Lung microvascular endothelial cell (primary cell): ENCODE measurements around the gene VSTM5. TPM values are rescaled to one million over a fixed set of nuclear protein-coding genes. Genes with fewer than 3 reads are reported as not detected.
A peak's percentile ranks its signal among the peaks of the same experiment; 100 is the strongest.
"Not testable (repeated sequence)": the region's sequence is repeated elsewhere in the genome, so short reads cannot be mapped to it uniquely, and the experiment has no call there.

ENCODE experiments used
- DNase-seq, 2 donors: peaks; one replicate each; pipeline versions ENCODE4 v3.0.0 to v3.0.0-alpha.2; 2010; ENCODE audit warnings: low read depth in 2 of 2
- total RNA-seq: library from RNA; depleted of rRNA; stranded (reverse); fragments of >200 nt; gene quantifications from 2 replicates; pipeline ENCODE4 v1.2.1, GENCODE V29; 2014

Gene VSTM5, protein sequence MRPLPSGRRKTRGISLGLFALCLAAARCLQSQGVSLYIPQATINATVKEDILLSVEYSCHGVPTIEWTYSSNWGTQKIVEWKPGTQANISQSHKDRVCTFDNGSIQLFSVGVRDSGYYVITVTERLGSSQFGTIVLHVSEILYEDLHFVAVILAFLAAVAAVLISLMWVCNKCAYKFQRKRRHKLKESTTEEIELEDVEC
- total RNA-seq = not detected in 2 replicates

DNA sequence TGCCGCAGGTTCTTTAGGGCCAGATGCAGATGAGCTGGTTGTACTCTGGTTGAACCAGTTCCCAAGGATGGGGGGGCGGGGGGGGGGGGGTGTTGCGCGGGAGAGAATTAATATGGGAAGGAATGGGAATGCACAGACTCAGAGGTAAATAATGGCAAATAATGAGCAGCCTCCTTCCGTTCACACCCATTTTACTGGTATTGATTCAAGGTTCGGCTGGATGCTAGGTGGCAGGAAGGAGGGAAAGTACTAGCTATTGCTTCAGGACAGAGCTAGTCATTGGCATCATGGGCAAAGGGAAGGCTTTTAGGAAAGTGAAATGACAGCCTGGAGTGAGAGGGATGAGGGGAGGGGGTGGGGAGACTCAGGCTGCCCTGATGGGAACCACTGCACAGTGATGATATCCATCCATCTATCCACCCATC is at the start of gene VSTM5:
Gene VSTM5, minus strand, starts transcription at position 25 of the 425 bp plus-strand sequence. CDS start 116 bp downstream, outside the sequence.
- no peak for DNase-seq

DNA sequence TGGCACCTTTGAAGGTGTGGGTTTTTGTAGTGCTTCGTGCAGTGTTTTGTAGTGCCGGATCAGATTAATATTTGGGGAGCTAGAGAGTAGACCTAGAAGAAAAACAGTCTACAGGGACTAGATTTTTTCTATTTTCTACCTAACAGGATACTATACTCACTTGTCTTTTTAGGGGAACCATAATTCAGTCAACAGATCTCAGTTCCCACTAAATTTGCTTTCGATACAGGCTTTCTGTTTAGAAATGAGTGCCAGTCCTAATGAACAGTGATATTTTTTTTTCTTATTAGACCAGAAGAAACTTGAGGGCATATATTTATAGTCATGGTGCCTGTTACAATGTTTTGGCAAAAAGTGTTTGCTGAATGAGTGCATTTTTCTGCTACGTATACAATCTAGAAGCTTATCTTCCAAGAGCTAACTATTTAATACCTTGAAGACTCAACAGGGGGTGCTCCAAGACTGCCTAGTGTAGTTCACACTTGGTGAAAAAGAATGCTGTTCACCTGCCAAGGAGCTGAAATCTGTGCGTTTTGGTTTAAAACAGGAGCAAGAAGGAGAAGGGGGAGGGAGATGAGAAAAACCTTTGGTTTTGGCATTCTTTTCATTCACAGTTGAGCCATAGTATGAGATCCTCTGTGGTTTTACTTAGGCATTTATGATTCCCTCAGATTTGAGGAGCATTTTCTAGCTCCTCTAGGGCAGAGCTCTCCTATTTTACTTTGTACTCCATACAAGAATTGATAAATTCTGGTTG is 44.9 kb upstream of the VSTM5 start:
- DNase-seq = peak; percentile 33 to 54

DNA sequence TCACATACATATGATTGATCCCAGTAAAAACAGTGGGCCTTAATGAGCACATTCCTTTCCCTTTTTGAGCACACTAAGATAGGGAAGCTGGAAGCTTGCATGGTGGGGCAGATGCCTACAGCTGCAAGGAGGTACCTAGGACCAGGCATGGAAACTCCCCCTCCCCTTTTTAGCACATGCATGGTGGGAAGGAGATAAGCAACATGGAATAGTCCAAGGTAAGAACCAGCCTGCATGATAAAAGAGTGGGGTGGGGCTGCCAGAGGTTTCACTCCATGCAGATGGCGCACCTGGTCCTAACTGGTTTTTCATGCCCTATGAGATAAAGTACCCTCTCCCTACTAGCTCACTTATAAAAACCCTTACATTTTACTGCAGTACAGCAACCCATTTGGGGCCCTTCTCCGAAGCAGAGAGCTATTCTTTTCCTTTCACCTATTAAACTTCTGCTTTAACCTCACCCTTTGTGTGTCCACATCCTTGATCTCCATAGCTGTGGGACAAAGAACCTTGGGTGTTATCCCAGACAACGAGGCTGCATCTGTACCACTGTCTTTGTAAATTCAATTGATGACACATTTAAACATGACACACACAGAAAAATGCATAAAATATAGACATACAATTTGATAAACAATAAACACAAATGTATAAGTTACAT is 40.1 kb upstream of the VSTM5 start:
- no peak for DNase-seq

DNA sequence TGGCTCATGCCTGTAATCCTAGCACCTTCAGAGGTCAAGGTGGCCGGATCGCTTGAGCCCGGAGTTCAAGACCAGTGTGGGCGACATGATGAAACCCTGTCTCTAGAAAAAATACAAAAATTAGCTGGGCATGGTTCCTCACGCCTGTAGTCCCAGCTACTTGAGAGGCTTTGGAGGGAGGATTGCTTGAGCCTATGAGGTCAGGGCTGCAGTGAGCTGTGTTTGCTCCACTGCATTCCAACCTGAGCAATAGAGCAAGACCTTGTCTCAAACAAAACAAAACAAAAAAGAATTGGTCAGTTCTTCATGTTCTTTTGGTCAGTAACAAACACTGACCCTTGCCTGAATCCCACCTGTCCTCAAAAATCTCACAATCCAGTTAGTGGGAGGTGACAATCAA is 36.7 kb upstream of the VSTM5 start:
- DNase-seq = no peak

DNA sequence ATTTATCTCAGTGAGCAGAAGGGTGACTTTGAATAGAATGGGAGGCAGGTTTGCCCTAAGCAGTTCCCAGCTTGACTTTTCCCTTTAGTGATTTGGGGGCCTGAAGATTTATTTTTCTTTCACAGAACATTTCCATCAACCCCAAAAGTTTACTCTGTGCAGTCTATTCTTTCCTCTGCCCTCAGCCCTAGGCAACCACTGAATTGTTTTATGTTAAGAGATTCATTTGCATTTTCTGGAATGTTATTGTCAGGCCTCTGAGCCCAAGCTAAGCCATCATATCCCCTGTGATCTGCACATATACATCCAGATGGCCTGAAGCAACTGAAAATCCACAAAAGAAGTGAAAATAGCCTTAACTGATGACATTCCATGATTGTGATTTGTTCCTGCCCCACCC is 28.7 kb upstream of the VSTM5 start:
- not testable (repeated sequence) for DNase-seq

DNA sequence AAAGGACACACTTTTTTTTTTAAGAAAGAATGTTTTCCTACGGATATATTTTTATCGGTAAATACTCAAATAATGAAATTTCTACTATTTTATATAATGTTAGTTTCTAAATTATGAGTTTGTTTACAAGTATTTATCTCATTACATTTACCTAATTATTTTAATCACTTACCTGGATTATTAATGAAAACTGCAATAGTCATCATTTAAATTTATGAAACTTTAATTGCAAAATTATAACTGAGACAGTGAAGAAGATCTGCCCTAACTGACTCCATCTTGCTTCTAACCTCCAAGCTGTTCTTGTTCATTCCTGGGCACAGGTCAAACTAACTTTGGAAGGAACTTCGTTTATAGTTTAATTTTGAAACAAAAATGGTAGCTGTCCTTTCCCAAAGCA is 25.2 kb upstream of the VSTM5 start:
- no peak for DNase-seq

DNA sequence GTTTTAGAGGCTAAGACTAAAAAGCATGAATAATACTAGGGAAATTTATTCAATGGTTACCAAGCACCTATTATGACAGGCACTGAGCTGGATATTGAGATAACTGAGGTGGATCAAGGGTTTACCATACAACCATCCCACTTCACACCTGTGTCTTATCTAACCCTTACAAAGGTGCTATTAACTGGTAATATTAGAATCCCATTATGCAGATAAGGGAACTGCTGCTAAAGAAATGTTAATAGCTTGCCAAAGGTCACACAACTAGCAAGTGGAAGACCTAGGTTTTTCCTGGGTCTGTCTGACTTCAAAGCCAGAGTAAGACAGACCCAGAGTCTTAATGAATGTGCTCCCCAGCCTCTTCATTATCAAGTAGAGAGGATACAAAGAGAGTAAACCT is 21.1 kb upstream of the VSTM5 start:
- DNase-seq = no peak

DNA sequence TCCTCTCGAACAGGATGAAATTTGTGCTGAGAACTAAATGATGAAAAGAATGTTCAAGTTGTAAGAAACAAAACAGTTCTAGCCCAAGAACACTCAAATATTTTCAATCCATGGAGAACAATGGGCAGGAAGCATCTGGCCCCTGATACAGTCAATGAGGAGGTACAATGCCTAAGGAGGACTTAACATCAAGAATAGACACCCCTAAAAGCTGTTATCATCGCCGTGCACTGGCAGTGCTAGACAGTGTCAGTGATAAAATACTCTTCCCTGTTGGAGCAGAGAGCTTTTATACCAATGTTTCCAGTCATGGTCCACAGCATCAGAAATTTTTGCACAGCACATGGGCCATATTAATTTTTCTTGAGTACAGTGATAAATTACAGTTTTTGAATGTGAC is 20.2 kb upstream of the VSTM5 start:
- no peak for DNase-seq

DNA sequence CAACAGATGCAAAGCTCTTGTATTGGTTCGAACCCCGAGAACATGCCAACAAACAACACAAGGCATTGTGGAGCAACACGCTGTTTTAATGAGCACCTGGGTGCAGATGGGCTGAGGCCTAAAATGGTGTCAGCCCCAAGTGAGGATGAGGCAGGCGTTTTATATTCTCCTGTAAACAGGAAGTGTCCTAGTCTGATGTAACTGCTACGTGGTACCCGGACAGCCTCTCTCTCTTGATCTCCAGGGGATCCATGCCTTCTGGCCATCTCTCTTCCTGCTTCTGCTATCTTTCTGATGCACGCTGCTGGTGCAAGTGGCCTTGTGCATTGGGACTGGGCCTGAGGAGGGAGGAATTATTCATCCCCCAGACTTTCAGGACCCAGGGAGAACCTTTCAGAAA is 19.4 kb upstream of the VSTM5 start:
- DNase-seq = no peak

DNA sequence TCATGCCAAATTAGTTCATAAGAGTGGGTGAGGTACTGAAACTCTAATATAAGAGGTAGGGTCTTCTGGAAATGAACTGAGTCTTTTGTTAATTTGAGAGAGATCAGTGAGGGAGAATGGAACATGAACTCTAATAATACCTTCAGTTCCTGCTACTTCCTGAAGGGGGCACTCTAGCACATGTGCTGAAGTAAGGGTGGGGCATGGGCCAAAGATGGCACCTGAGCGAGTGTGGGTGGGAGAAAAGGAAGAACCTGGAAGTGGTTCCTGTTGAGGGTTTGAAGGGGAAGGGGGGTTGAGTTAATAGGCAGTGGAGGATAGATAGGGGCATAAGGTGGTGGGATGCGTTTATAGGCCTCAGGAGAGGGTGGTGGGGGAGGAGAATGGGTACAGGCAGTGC is 18.0 kb upstream of the VSTM5 start:
- DNase-seq = not testable (repeated sequence)

DNA sequence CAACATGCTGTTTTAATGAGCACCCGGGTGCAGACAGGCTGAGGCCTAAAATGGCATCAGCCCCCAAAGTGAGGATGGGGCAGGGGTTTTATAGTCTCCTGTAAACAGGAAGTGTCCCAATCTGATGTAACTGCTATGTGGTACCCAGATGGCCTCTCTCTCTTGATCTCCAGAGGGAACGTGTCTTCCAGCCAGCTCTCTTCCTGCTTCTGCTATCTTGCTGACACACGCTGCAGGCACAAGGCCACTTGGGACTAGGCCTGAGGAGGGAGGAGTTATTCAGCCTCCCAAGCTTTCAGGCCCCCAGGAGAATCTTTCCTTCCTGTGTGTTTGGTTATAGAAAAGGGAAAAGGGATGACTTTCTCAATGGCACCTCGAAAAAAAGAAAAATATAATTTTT is 11.4 kb upstream of the VSTM5 start:
- DNase-seq = no peak

DNA sequence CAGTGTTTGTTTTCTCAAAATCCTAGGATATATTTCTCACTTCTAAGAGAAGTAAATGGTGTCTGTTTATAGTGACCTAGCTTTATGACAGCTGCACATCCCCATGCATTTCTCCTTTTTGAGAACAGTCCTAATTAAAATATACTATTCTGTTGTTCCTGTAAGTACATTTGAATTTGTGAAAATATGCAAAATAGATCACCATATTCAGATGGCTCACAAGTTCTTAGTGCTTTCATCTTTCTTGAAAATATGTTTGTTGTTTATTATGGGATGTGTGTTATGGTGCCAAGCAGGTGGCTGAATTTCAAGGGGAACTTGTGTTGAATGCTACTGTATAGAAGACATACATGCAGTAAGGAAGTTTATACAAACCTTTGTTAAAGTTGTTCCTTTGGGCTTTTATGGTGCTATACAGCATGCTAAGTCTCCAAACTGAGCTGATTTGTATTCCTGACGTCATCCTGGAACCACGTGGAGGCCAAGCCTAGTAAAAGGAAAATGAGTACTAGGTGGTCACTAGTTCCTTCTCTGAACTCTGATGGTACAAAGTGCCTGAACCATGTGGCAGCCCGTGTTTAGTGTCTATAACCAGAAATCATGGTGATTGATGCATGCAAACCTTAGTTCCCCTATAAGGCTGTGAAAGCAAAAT is 7.8 kb upstream of the VSTM5 start:
- DNase-seq = no peak

DNA sequence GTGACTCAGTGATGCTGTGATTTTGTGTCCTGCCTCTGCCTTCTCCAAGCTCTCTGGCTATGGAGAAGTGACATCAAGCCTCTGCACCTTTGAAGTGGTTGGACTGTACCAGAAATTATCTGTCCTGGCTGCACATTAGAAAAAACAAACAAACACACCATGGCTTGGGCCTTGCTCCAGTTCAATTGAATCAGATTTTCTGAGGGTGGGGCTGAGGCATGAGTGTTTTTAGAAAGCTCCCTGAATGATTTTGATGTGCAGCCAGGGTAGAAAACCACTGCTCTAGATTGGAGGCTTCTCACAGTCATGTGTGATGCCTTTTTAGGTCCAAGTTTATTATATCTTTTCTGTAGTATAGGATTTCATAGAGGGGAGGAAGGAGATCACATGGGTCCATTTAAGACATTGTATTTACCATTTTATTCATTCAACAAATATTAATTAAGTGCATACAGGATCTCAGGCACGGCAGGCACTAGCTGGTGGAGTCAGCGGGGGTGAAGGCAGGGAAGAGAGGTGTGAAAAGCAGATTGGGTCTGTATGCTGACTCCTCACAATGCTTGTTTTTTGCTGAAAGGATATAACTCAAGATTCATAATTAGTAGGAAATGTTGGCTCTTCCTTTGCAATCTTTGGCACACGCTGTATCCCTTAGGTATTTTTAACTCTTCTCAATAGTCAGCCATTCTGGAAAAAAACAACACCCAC is 7.1 kb upstream of the VSTM5 start:
- DNase-seq = no peak

DNA sequence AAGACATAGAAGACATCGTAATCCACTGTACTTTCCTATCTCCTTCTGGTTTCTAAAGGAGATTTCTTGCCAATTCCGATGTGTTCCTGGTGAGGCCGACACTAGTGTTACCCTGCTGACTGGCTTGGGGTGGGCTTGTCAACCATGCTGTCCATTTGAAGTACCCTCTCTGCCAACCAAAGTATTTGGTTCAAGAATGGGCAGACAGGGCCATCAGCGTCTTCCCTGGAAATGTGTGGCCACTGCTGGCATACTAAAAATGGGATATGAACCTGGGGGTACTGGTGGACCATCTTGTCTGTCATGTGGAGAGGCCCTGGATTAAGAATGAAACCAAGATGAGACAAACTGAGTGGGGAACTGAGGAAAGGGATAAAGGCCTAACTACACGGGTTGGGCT is 1.8 kb upstream of the VSTM5 start:
- no peak for DNase-seq

DNA sequence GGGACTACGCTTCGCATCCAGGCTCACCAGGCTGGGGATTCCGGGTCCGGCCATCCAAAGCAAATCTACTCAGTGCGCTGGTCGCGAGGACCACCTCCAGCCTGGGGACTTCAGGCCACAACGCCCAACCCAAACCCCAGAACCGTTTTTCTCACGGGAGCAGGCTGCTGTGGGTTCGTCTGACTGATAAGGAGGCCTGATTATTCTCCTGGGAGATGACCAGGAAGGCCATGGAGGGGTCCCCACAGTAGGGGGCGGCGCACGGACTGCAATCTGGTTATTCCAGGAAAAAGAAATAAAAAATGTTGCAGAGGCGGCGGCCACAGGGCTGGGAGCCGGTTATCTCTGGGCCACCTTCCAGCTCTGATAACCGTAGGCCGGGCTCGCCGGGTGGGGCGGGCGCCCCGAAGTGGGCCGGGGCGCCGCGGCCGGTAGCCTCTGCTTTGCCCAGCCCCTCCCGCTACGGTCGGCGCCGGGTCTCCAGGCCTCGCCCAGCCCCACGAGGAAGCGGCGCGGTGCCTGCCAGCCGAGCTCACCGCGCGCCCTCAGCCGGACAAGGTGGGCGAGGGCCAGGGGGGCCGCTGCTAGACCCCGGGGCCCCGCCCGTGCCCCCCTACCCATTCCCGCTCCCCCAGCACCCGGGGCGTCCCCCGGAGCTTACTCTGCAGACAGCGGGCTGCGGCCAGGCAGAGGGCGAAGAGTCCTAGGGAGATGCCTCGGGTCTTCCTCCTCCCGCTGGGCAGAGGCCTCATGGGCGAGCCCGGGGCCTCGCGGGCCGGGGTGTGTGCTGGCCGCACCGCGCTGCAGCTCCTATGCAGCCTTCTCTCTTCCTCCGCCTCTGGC is 446 bp downstream of the VSTM5 start:
- peak in 1 of 2 donors; percentile 11 for DNase-seq

DNA sequence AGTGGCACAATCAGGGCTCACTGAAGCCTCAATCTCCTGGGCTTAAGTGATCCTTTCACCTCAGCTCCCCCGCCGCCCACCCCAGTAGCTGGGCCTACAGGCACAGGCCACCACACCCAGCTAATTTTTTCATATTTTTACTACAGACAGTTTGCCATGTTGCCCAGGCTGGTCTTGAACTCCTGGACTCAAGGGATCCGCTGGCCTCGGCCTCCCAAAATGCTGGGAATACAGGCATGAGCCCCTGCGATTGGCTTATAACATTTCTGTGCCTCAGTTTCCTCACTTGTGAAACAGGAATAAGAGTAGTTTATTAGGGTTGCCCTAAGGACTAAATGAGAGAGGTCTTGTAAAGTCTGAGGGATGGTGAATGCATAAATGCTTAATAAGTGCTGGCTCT is 1.2 kb downstream of the VSTM5 start:
- DNase-seq = no peak

DNA sequence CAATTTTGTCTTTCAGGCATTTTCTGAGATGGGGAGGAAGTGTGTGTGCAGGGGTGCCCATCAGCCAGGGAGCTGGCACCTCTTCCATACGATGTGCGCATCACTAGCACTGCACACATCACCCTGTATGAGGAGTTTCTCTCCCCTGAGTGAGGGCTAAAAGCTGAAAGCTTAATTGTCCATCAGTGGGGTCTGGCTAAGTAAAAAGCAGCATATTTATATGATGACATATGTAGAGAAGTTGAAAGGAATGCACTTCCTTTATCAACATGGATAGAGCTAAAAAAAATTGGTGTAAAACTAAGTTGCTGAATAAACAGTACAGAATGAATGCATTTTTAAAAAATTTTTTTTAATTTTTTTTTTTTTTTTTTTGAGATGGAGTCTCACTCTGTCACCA is 4.0 kb downstream of the VSTM5 start:
- no peak for DNase-seq

DNA sequence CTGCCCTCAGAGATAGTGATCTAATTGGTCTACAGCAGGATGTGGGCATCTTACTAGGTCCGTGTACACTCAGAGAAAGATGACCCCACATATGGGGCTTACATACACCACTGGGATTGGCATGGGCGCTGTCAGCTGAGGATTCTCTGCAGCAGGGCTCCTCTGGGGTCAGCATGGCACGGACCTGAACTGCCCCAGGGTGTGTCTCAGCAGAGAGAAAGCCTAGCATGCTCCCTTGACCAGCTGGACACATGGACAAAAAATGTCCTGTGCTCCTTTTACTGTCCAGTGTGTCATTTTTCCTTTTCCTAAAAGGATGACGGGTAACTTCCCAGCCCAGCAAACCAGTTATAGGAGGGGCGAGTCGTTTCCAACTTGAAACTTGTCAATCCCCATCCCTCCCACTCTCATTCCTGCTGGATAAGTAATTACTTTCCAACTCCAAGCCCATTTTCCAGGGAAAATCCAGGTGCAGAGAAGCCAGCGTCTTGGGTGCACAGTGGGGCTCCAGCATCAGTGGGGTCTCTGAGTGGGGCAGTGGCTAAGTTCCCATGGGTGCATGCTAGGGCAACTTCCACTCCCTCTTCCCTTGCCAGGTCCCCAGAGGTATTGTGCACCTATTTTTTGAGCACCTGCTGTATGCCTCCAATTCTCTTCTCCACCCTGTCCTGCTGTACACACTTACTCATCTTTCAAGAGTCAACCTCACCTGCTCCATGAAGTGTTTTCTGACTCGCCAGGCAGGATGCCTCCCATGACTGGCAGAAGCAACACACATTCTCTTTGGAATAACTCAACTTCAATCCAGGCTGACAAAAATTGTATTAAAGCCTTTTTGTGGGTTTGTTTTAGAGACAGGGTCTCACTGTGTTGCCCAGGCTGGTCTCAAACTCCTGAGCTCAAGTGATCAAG is 5.0 kb downstream of the VSTM5 start:
- no peak for DNase-seq

DNA sequence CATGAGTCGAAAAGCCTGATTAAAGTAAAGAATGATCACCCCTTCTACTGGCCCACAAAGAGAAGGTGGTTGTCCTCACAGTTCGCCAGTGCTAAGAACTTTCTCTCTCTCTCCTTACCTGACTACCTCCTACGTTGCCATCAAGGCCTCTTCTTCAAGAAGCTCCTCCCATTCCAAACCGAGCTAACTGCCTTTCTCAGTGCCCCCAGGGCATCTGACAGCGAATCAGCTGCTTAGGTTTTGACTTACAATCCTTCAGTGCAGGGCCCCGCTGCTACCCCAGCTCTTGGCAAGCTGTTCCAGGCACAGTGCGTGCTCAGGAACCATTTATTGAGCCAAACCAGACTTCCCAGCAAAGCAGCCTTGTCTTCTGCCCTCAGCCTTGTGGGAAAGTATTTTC is 5.8 kb downstream of the VSTM5 start:
- no peak for DNase-seq

DNA sequence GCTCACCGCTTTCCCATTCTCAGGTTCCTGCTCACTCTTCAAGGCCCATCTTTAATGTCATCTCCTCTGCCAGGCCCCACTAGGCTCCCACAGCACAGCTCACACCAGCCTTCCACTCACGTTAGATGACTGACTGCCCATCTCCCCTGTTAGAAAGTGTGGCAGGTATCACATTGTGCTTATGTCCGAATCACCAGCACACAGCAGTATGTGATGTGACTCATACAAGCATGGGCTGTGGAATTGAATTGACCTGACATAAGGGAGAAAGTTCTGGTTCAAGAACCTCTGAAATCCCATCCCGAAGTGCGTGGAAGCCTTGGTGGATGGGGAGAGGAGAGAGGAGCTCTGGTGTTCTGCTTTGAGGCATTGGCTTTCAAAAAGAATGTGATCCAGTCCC is 6.5 kb downstream of the VSTM5 start:
- no peak for DNase-seq
